Rectal smooth muscle tissue (tissue), 1 donor: ENCODE results near the gene FAM131C.

Experiments
- H3K27ac ChIP-seq: one replicate; pipeline ENCODE4 v1.7.0; 2013; ENCODE audit warnings: low read depth, low read length, inconsistent platforms
- H3K27me3 ChIP-seq: one replicate; pipeline ENCODE4 v1.7.0; 2013; ENCODE audit warnings: low read length; ENCODE audit not compliant: control insufficient read depth, insufficient read depth
- H3K36me3 ChIP-seq: one replicate; pipeline ENCODE4 v1.7.0; 2013; ENCODE audit warnings: low read length; ENCODE audit not compliant: control insufficient read depth, insufficient read depth
- H3K4me1 ChIP-seq: one replicate; pipeline ENCODE4 v1.7.0; 2013; ENCODE audit warnings: low read length; ENCODE audit not compliant: control insufficient read depth, insufficient read depth
- H3K4me3 ChIP-seq: one replicate; pipeline ENCODE4 v1.7.0; 2013; ENCODE audit warnings: low read length
- H3K9ac ChIP-seq: one replicate; pipeline ENCODE4 v1.7.0; 2013; ENCODE audit warnings: low read length

FAM131C gene

DNA sequence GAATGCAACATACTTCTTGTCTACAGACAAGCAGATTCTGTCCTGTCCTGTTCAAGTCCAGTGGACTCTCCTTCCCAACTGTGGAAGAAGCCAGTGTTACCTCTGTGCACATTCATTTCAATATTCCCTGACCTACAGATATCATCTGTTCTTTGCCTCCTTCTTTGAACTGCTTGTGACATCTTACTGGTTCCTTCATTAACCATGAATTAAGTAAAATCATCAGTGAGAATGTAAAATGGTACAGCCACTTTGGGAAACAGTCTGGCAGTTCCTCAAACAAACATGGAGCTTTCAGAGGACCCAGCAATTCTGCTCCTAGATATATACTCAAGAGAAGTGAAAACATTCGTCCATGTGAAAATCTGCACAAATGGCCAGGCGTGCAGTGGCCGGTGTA lies 62.6 kb downstream of the FAM131C start:
- H3K4me1 ChIP-seq = peaks cover 26% of the 10 kb centered on the region
- H3K9ac ChIP-seq = no peak overlapping the region
- no peaks in the 10 kb centered on the region for H3K36me3 ChIP-seq
- H3K27me3 ChIP-seq = no peaks in the 10 kb centered on the region
- H3K4me3 ChIP-seq = no peak overlapping the region
- H3K27ac ChIP-seq = no peak overlapping the region

DNA sequence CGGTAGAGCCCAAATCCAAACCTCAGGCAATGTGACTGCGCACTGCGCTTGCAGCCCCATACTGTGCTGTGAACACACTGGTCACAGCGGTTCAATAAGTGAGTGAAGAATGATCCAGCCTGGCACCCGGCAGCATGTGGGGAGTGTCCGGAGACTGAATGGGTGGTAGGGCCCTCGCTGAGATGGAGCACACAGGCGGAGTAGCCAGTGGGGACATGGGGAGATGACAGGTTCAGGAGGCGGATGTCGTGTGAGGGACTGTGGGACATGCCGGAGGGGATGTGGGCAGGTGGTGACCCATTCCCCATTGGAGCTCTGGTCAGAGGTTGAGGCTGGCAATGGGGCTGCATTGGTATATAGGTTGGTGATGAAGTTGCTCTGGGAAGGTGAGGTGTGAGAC lies 63.8 kb downstream of the FAM131C start:
- Histone ChIP-seq H3K36me3 (no peaks in the 10 kb centered on the region), H3K27ac (no peak overlapping the region), H3K4me3 (no peak overlapping the region), H3K4me1 (peaks cover 15% of the 10 kb centered on the region), H3K9ac (no peak overlapping the region), H3K27me3 (no peaks in the 10 kb centered on the region)

DNA sequence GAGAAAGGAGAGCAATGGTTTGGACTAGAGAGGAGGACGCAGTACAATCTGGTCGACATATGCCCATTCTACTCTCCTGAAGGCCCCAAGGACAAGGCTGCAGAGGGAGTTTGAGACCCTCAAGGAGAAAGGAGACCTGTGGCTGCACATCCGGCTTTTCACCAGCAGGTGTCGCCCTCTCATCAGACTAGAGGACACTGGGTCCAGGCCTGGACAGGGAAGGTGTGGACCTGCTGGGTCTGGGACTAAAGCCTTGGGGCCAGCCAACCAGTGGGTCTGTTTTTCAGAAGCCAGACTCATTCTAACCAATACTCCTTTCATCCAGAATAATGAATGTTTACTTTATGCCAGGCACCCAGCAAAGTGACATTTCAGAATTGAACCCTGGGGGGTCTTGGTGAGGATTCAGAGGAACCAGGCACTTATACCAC lies 64.4 kb downstream of the FAM131C start:
- Histone ChIP-seq H3K27ac (no peak overlapping the region), H3K4me3 (no peak overlapping the region), H3K27me3 (no peaks in the 10 kb centered on the region), H3K4me1 (peaks cover 12% of the 10 kb centered on the region), H3K36me3 (no peaks in the 10 kb centered on the region), H3K9ac (no peak overlapping the region)
